Left renal pelvis (tissue), 4 donors: ENCODE results near the gene PLK5. TPM values are rescaled to one million over a fixed set of nuclear protein-coding genes. Genes with fewer than 3 reads are reported as not detected.

Source experiments
- DNase-seq, 4 donors: peaks; one replicate each; pipeline ENCODE4 v3.0.0-alpha.2; 2013; ENCODE audit warnings: low read depth in 4 of 4, low spot score in 3 of 4
- polyA plus RNA-seq, 4 donors: library from polyadenylated mRNA; unstranded; fragments of 120-200 nt; gene quantifications; one replicate each; pipeline ENCODE4 v1.2.1, GENCODE V29; 2013; ENCODE audit not compliant: insufficient read length in 4 of 4

The PLK5 gene
- polyA plus RNA-seq, 4 donors = 0.11 to 0.70 (median 0.35) TPM

- DNase-seq = no peak
Measured at GRCh38 chr19:1549332-1549945, 25.6 kb downstream of the PLK5 start.

- DNase-seq = no peak
Measured at GRCh38 chr19:1551068-1552040, 27.5 kb downstream of the PLK5 start.

DNA sequence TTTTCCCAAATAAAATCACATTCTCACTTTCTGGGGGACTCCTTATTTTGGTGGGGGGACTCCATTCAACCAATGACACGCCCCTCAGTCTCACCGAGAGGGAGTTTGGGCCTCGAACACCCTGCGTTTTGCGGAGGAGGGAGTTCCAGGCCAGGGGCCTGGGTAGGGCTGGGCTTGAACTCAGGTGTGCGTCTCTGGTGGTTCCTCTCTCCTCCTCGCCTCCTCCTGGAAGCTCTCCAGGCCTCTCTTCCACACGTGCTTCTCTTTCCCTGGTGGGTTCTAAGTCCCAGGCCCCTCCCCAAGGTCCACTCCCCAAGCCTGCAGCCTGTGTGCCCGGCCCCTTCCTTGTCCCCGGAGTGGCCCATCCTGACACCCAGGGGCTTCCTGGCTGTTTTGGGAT lies 29.5 kb downstream of the PLK5 start:
- no peak for DNase-seq

GRCh38 chr19:1554968-1555367 lies 31.1 kb downstream of the PLK5 start:
- DNase-seq = no peak

DNA sequence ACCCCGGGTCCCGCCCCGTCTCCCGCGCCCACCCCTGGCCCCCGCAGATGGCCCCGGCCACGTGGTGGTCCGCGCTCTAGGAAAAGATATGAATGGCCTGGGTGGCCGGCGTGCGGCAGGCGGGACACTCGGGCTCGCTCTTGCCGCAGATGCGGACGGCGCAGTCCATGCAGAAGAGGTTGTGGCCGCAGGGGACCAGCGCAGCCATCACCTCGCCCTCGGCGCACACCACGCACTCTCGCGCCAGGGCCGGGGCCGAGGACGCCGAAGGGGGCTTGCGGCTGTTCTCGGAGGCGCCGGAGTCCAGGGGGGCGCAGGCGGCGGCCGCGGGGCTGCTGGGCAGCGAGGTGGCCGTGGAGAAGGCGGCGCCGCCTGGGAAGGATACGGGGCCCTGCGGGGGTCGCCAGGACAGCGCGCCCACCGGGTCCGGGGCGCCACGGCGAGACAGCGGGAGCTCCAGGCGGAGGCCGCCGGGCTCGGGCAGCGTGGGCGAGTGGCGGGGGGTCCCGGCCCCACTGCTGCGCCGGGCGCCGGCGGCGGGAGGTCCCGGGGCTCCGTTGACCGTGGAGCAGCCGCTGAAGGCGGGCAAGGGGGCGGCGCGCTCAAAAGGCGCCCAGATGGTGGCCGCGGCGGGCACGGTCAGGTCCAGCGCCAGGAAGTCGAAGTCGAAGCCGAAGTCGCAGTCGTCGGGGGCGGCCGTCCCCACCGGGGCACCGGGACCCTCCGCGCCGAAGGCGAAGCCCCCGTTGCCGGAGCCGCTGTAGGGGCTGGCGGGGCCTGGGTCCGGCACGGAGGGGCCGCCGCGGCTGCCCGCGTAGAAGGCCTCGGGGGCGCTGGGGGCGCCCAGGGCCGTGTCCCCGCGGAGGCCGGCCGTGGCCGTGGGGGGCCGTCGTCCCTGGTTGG lies 31.9 kb downstream of the PLK5 start:
- no peak for DNase-seq

GRCh38 chr19:1556390-1557070 lies 32.7 kb downstream of the PLK5 start:
- DNase-seq = no peak

GRCh38 chr19:1558552-1558951 lies 34.7 kb downstream of the PLK5 start:
- no peak for DNase-seq

- DNase-seq = no peak
Measured at GRCh38 chr19:1560286-1560882, 36.5 kb downstream of the PLK5 start.

DNA sequence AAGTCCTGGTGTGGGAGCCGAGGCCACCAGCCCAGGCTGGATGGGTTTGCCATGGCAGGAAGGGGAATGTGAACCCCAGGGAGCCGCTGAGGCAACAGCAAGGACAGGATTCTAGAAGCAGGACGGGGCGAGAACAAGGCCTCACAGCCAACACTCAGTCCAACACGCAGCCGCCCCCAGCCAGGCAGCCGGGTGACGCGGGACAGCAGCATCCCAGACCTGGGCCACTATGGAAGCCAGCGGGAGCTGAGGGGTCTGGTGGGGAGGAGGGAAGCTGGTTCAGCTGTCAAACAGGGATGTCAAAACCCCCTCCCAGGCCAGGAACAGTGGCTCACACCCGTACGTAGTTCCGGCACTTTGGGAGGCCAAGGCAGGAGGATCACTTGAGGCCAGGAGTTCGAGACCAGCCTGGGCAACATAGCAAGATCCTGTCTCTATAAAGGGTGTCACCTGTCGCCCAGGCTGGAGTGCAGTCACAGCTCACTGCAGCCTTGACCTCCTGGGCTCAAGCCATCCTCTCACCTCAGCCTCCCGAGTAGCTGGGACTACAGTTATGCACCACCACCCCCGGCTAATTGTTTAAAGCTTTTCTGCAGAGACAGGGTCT lies 37.5 kb downstream of the PLK5 start:
- no peak for DNase-seq

DNA sequence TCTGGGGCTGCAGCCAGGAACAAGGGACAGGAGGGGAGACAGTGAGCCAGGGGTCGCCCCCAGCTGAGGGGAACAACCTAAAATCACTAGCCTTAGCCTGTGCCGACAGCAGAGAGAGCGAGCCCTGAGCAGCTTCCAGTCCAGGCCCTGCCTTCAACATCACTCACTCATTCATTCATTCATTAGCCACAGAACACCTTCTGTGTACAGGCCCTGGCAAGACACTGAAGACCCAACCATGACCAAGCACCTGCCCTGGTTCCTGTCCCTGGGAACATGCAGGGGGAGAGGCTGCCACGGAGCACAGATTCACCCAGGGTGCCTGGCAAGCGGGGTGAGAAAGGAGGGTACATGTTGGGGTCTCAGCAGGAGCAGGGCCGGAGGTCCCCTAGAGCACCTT lies 39.4 kb downstream of the PLK5 start:
- no peak for DNase-seq

- DNase-seq = peak; percentile 62 to 74 (median 66)
Measured at GRCh38 chr19:1566392-1567115, 42.7 kb downstream of the PLK5 start.

- no peak for DNase-seq
Measured at GRCh38 chr19:1567116-1567847, 43.4 kb downstream of the PLK5 start.

- DNase-seq = no peak
Measured at GRCh38 chr19:1567848-1568227, 44.0 kb downstream of the PLK5 start.

DNA sequence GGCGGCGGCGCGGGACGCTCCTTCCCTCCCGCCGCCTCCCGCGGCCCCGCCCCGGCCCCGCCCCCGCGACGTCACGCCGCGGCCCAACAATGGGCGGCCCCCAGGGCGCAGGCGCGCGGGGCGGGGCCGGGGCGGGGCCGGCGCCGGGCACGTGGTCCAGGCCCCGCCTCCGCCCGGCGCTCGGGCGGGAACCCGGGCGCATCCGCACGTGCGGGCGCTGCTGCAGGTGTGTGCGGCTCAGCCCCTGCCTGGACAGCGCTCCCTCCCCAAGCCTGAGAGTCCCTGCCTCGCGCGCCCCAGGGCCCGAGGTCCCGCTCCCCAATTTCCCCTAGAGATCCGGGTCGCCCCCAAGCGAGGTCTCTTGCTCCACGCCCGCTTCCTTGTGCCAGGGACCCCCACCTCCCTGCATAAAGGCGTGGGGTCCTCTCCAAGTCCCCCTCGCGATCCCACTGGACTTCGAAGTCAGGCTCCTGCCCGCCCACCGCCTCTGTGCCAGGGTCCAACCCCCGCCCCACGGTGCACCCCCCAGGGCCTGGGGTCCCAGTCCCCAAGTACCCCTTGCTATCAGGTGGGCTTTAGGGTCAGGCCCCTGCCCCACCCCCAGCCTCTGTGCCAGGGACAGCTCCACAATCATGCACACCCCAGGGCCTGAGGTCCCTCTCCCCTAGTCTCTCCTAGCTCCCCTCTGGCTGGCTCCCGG lies 44.6 kb downstream of the PLK5 start, which contains the start of gene MEX3D:
TSS of gene MEX3D (minus strand) at position 6 of the 700 bp plus-strand sequence. CDS start 267 bp downstream, outside the sequence.
- peak in 2 of 4 donors; percentile 54 to 67 for DNase-seq

DNA sequence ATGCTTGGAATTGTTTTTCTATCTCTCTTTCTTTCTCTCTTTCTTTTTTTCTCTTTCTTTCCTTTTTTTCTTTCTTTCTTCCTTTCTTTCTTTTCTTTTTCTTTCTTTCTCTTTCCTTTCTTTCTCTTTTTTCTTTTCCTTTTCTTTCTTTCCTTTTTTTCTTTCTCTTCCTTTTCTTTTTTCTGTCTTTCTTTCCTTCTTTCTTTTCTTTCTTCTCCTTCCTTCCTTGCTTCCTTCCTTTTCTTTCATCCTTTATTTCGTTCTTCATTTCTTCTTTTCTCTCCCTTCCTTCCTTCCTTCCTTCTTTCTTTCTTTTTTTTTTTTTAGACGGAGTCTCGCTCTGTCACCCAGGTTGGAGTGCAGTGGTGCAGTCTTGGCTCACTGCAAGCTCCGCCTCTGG lies 46.1 kb downstream of the PLK5 start:
- no peak for DNase-seq

- DNase-seq = no peak
Measured at GRCh38 chr19:1570836-1571235, 47.0 kb downstream of the PLK5 start.

- DNase-seq = no peak
Measured at GRCh38 chr19:1571358-1571757, 47.5 kb downstream of the PLK5 start.
